ENCODE results near the gene ZNF688.

Gene ZNF688

DNA sequence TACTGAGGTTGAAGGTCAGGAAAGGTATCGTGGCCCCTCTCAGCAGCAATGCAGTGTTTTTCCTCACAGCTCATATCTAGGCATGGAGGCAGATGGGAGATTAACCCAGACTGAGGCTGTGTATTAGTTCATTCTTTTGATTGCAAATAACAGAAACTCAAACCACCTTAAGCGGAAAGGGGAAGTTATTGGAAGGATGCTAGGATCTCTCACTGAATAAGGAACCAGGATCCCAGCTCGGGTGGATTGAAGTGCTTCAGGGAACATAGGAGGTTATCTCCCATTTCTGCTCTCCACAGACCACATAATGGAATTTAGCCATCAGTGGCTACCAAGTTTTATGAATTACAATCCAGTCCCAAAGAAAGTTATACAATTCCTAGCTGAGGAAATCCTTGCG is 30.5 kb upstream of the ZNF688 start:
- H3K79me2 ChIP-seq (ENCODE audit: low read length), result no peaks in the 10 kb centered on the region
- no peaks in the 10 kb centered on the region for H3F3A ChIP-seq (ENCODE audit: insufficient read depth, low read length)
- H3K36me3 ChIP-seq (replicated peaks; ENCODE audit: insufficient read depth, low read length), result no peaks in the 10 kb centered on the region
- H3K4me1 ChIP-seq (ENCODE audit: low read length), result no peaks in the 10 kb centered on the region
- H3K9me2 ChIP-seq (replicated peaks; ENCODE audit: insufficient read depth, low read length), result no peaks in the 10 kb centered on the region
- no peaks in the 10 kb centered on the region for H3K27me3 ChIP-seq (replicated peaks; ENCODE audit: insufficient read depth, low read length)
- no peaks in the 10 kb centered on the region for H4K20me1 ChIP-seq (ENCODE audit: insufficient read depth, low read length)
- no peak overlapping the region for H3K4me2 ChIP-seq (ENCODE audit: low read depth, low read length)
- TF ChIP-seq EZH2 (optimal IDR thresholded peaks at IDR 0.05; ENCODE audit: low read depth, low read length), result no peak
- no peak for TF ChIP-seq EZH2phosphoT487 (IDR thresholded peaks at IDR 0.05; ENCODE audit: low read length)
- TF ChIP-seq, protein P1, sequence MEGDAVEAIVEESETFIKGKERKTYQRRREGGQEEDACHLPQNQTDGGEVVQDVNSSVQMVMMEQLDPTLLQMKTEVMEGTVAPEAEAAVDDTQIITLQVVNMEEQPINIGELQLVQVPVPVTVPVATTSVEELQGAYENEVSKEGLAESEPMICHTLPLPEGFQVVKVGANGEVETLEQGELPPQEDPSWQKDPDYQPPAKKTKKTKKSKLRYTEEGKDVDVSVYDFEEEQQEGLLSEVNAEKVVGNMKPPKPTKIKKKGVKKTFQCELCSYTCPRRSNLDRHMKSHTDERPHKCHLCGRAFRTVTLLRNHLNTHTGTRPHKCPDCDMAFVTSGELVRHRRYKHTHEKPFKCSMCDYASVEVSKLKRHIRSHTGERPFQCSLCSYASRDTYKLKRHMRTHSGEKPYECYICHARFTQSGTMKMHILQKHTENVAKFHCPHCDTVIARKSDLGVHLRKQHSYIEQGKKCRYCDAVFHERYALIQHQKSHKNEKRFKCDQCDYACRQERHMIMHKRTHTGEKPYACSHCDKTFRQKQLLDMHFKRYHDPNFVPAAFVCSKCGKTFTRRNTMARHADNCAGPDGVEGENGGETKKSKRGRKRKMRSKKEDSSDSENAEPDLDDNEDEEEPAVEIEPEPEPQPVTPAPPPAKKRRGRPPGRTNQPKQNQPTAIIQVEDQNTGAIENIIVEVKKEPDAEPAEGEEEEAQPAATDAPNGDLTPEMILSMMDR (IDR thresholded peaks at IDR 0.05; ENCODE audit: low read length), result no peak
- no peak for DNase-seq
- no peak overlapping the region for H3K27ac ChIP-seq (ENCODE audit: low read length)
- H2AFZ ChIP-seq (ENCODE audit: low read length), result no peak overlapping the region
- no peak overlapping the region for H3K4me3 ChIP-seq (ENCODE audit: low read length)
- H3K9me3 ChIP-seq (replicated peaks; ENCODE audit: insufficient read depth, low read length), result no peaks in the 10 kb centered on the region
- no peak overlapping the region for H3K9ac ChIP-seq (ENCODE audit: low read length)

DNA sequence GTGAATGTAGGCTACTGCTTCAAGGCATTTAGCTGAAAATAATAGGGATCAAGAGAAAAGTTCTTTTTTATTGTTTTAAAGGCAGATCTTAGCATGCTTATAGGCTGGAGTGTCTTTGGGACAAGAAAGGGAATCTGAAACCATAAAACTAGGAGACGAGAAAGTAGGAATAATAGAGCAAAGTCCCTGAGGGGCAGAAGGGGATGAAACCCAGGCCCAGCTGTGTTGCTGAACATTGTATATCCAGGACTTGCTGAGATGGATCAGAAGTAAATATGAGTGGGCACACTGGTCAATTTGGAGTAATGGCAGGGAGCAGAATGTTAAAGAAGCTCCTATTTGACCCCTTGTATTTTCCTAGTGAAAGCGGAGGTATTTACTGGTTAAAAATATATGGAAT is 29.4 kb upstream of the ZNF688 start:
- no peaks in the 10 kb centered on the region for H3F3A ChIP-seq (ENCODE audit: insufficient read depth, low read length)
- DNase-seq, result no peak
- H3K36me3 ChIP-seq (replicated peaks; ENCODE audit: insufficient read depth, low read length), result no peaks in the 10 kb centered on the region
- H3K9me2 ChIP-seq (replicated peaks; ENCODE audit: insufficient read depth, low read length), result no peaks in the 10 kb centered on the region
- no peak for TF ChIP-seq EZH2 (optimal IDR thresholded peaks at IDR 0.05; ENCODE audit: low read depth, low read length)
- no peak for TF ChIP-seq EZH2phosphoT487 (IDR thresholded peaks at IDR 0.05; ENCODE audit: low read length)
- TF ChIP-seq, protein P1 (IDR thresholded peaks at IDR 0.05; ENCODE audit: low read length), result no peak
- no peaks in the 10 kb centered on the region for H3K4me1 ChIP-seq (ENCODE audit: low read length)
- H3K4me3 ChIP-seq (ENCODE audit: low read length), result no peak overlapping the region
- no peaks in the 10 kb centered on the region for H4K20me1 ChIP-seq (ENCODE audit: insufficient read depth, low read length)
- H3K79me2 ChIP-seq (ENCODE audit: low read length), result no peaks in the 10 kb centered on the region
- no peak overlapping the region for H2AFZ ChIP-seq (ENCODE audit: low read length)
- H3K9ac ChIP-seq (ENCODE audit: low read length), result no peak overlapping the region
- no peak overlapping the region for H3K27ac ChIP-seq (ENCODE audit: low read length)
- no peak overlapping the region for H3K4me2 ChIP-seq (ENCODE audit: low read depth, low read length)
- no peaks in the 10 kb centered on the region for H3K9me3 ChIP-seq (replicated peaks; ENCODE audit: insufficient read depth, low read length)
- no peaks in the 10 kb centered on the region for H3K27me3 ChIP-seq (replicated peaks; ENCODE audit: insufficient read depth, low read length)

DNA sequence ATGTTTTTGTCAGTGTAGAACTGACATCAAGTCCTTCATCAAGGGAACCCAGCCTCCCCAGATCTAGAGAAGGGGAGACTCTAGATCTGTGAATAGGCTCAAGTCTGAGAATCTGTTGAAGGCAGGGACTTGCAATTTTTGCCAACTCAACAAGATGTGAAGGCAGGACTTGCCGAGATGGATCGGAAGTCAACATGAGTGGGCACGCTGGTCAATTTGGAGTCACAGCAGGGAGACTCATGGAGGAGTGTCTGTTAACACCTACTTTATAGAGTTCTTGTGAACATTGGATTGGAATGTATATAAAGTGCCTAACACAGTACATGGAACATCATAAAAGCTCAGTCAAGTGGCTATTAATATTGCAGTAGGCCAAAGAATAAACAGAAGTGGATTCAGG is 28.7 kb upstream of the ZNF688 start:
- no peaks in the 10 kb centered on the region for H3K27me3 ChIP-seq (replicated peaks; ENCODE audit: insufficient read depth, low read length)
- no peaks in the 10 kb centered on the region for H4K20me1 ChIP-seq (ENCODE audit: insufficient read depth, low read length)
- TF ChIP-seq EZH2phosphoT487 (IDR thresholded peaks at IDR 0.05; ENCODE audit: low read length) (no peak), EZH2 (optimal IDR thresholded peaks at IDR 0.05; ENCODE audit: low read depth, low read length) (no peak)
- TF ChIP-seq, protein P1 (IDR thresholded peaks at IDR 0.05; ENCODE audit: low read length), result no peak
- H3K9ac ChIP-seq (ENCODE audit: low read length), result no peak overlapping the region
- H3K9me2 ChIP-seq (replicated peaks; ENCODE audit: insufficient read depth, low read length), result no peaks in the 10 kb centered on the region
- H3K4me1 ChIP-seq (ENCODE audit: low read length), result no peaks in the 10 kb centered on the region
- H3K4me3 ChIP-seq (ENCODE audit: low read length), result no peak overlapping the region
- no peak for DNase-seq
- H3F3A ChIP-seq (ENCODE audit: insufficient read depth, low read length), result no peaks in the 10 kb centered on the region
- no peaks in the 10 kb centered on the region for H3K36me3 ChIP-seq (replicated peaks; ENCODE audit: insufficient read depth, low read length)
- H2AFZ ChIP-seq (ENCODE audit: low read length), result no peak overlapping the region
- H3K79me2 ChIP-seq (ENCODE audit: low read length), result no peaks in the 10 kb centered on the region
- H3K9me3 ChIP-seq (replicated peaks; ENCODE audit: insufficient read depth, low read length), result no peaks in the 10 kb centered on the region
- no peak overlapping the region for H3K27ac ChIP-seq (ENCODE audit: low read length)
- H3K4me2 ChIP-seq (ENCODE audit: low read depth, low read length), result no peak overlapping the region

All from MM.1S (cell line).